Measurements from ENCODE around the gene CLDN14. TPM values are rescaled to one million over a fixed set of nuclear protein-coding genes. Genes with fewer than 3 reads are reported as not detected.

CLDN14 gene
- total and polyA plus RNA-seq, 9 donors = 0.15 TPM; not detected in 8

DNA sequence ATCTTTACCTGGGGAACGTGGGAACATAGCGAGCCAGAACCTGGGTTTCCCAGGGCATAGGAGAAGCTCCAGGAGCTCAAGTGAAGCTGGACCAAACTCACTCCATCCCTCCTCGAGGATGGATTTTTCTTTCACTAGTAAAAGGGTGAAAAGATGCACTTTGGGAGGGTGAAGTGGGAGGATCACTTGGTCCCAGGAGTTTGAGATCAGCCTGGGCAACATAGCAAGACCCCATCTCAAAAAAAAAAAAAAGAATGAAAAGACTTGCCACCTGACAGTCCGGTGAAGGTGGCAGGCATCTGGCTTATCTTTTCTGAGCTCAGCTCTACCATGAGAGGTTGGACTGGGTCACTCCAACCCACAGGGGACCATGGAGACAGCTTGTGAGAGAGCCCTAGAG lies 52.4 kb downstream of the CLDN14 start:
- no peaks in the 10 kb centered on the region for H3K27me3 ChIP-seq
- no peaks in the 10 kb centered on the region for H3K9me3 ChIP-seq
- TF ChIP-seq POLR2A (IDR thresholded peaks at IDR 0.05) = no peak
- TF ChIP-seq, protein P1, sequence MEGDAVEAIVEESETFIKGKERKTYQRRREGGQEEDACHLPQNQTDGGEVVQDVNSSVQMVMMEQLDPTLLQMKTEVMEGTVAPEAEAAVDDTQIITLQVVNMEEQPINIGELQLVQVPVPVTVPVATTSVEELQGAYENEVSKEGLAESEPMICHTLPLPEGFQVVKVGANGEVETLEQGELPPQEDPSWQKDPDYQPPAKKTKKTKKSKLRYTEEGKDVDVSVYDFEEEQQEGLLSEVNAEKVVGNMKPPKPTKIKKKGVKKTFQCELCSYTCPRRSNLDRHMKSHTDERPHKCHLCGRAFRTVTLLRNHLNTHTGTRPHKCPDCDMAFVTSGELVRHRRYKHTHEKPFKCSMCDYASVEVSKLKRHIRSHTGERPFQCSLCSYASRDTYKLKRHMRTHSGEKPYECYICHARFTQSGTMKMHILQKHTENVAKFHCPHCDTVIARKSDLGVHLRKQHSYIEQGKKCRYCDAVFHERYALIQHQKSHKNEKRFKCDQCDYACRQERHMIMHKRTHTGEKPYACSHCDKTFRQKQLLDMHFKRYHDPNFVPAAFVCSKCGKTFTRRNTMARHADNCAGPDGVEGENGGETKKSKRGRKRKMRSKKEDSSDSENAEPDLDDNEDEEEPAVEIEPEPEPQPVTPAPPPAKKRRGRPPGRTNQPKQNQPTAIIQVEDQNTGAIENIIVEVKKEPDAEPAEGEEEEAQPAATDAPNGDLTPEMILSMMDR (IDR thresholded peaks at IDR 0.05) = no peak
- TF ChIP-seq EP300 (IDR thresholded peaks at IDR 0.05) = no peak
- no peak overlapping the region for H3K27ac ChIP-seq
- peaks cover 7% of the 10 kb centered on the region for H3K4me1 ChIP-seq (ENCODE audit: insufficient read depth)
- intact Hi-C loops (cut with DNase I) = loop anchor here in 1 of 4 donors (10.0 kb wide), 1 partner anchor 497 kb away; no protein-coding TSS in a partner anchor
- no peaks in the 10 kb centered on the region for H3K36me3 ChIP-seq
- no peak for DNase-seq
- 85 to 89% (median 88%) methylated on average over 4 of the region's 4 CpGs for WGBS, 3 donors
- no peak overlapping the region for H3K4me3 ChIP-seq

DNA sequence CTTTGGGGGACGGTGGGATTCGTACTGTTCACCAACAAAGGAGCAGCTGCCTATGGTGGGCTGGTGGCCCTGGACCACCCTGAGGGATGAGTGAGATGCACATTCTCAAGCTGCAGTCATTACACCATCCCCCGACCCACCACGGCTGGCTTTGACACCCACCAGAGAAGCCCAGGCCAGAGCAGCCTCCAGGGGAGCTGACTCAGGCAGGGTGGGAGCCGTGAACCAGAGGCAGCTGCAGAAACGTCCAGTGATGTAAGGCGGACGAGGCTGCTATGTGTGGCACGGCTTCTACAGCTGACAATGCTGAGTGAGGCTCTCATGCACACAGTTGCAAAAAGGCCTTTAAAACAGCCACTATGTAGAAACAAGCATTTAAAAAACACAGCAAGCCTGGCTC lies 54.6 kb downstream of the CLDN14 start:
- intact Hi-C loops (cut with DNase I) = loop anchor here in 1 of 4 donors (10.0 kb wide), 1 partner anchor 500 kb away; no protein-coding TSS in a partner anchor
- no peak for DNase-seq
- Histone ChIP-seq H3K27ac (no peak overlapping the region), H3K4me3 (no peak overlapping the region), H3K36me3 (no peaks in the 10 kb centered on the region), H3K27me3 (no peaks in the 10 kb centered on the region), H3K4me1 (ENCODE audit: insufficient read depth) (peaks cover 2% of the 10 kb centered on the region), H3K9me3 (no peaks in the 10 kb centered on the region)
- TF ChIP-seq, protein P1 (IDR thresholded peaks at IDR 0.05) = no peak
- TF ChIP-seq POLR2A (IDR thresholded peaks at IDR 0.05) (no peak), EP300 (IDR thresholded peaks at IDR 0.05) (no peak)
- 80 to 83% (median 82%) methylated on average over 9 of the region's 9 CpGs for WGBS, 3 donors

DNA sequence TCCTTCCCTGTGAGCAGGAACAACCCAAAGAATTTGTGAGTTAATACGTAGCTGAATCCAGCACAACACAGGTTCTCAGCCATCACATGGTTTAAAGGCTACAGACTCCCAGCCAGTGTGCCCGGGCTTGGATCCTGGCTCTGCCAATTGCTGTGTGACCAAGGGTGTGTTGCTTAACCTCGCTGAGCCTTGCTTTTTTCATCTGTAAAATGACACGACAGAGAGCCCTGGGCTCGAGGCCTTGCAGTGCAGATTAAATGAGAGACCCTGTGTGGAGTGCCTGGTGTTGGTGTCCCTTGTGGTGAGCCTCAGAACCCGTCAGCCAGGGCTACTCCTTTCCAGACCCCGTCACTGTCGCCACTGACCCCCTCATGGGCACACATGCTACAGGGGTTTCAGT lies 55.3 kb downstream of the CLDN14 start:
- intact Hi-C loops (cut with DNase I) = loop anchor here in 2 of 4 donors (5.0 to 10.0 kb wide), 3 partner anchors 78 to 503 kb away; no protein-coding TSS in a partner anchor
- Histone ChIP-seq H3K36me3 (no peaks in the 10 kb centered on the region), H3K9me3 (no peaks in the 10 kb centered on the region), H3K27ac (no peak overlapping the region), H3K4me1 (ENCODE audit: insufficient read depth) (no peaks in the 10 kb centered on the region), H3K27me3 (no peaks in the 10 kb centered on the region), H3K4me3 (no peak overlapping the region)
- no peak for DNase-seq
- WGBS, 3 donors = 93 to 96% (median 95%) methylated on average over 8 of the region's 8 CpGs
- TF ChIP-seq, protein P1 (IDR thresholded peaks at IDR 0.05) = no peak
- TF ChIP-seq POLR2A (IDR thresholded peaks at IDR 0.05) (no peak), EP300 (IDR thresholded peaks at IDR 0.05) (no peak)

DNA sequence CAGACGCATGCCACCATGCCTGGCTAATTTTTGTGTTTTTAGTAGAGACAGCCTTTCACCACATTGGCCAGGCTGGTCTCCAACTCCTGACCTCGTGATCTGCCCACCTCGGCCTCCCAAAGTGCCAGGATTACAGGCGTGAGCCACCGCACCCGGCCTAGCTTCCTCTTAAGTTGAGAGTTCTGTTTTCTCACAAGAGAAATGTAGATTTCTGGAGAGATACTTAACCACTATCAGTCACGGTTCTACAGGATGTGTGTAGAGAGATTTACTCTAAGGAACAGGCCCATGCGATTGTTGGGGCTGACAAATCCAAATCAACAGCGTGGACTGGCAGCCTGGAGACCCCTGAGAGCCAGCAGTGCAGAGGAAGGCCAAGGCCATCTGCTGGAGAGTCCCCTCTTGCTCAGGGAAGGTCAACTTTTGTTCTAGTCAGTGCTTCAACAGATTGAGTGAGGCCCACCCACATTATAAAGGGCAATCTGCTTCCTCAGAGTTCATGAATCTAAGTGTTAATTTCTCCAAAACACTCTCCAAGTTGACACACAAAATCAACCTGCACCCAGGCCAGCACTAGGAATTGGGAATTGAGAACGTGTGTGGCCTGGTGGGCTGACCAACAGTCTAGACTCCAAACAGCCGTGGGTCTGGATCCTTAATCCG lies 56.0 kb downstream of the CLDN14 start:
- DNase-seq = peak in 1 of 5 donors; percentile 4
- 94 to 97% (median 95%) methylated on average over 12 of the region's 12 CpGs for WGBS, 3 donors
- H3K4me3 ChIP-seq = no peak overlapping the region
- TF ChIP-seq EP300 (IDR thresholded peaks at IDR 0.05) = no peak
- TF ChIP-seq, protein P1 (IDR thresholded peaks at IDR 0.05) = no peak
- no peak for TF ChIP-seq POLR2A (IDR thresholded peaks at IDR 0.05)
- no peaks in the 10 kb centered on the region for H3K9me3 ChIP-seq
- no peaks in the 10 kb centered on the region for H3K36me3 ChIP-seq
- H3K27ac ChIP-seq = no peak overlapping the region
- H3K27me3 ChIP-seq = no peaks in the 10 kb centered on the region
- no peaks in the 10 kb centered on the region for H3K4me1 ChIP-seq (ENCODE audit: insufficient read depth)
- intact Hi-C loops (cut with DNase I) = loop anchor here in 2 of 4 donors (5.0 to 10.0 kb wide), 3 partner anchors 78 to 503 kb away; no protein-coding TSS in a partner anchor
